Peyer's patch (tissue), 4 donors: Measurements from ENCODE around the gene MARS1. TPM values are rescaled to one million over a fixed set of nuclear protein-coding genes. Genes with fewer than 3 reads are reported as not detected.
A peak's percentile ranks its signal among the peaks of the same experiment; 100 is the strongest.

ENCODE experiments used
- DNase-seq, 3 donors: peaks; one replicate each; pipeline ENCODE4 v3.0.0-alpha.2; 2017 to 2019
- H3K27ac ChIP-seq, 4 donors: fragments of 200-600 bp; sonication (generic); one replicate each; pipeline ENCODE4 v1.5.1; 2016 to 2019
- H3K27me3 ChIP-seq, 2 donors: fragments of 200-600 bp; sonication (generic); one replicate each; pipeline ENCODE4 v1.5.1; 2019
- H3K36me3 ChIP-seq, 3 donors: fragments of 200-600 bp; sonication (generic); one replicate each; pipeline ENCODE4 v1.5.1; 2016 to 2019
- H3K4me1 ChIP-seq, 4 donors: fragments of 200-600 bp; sonication (generic); one replicate each; pipeline ENCODE4 v1.5.1; 2016 to 2019
- H3K4me3 ChIP-seq, 4 donors: fragments of 200-600 bp; sonication (generic); 1 replicate in 3 of 4; 2 replicates in 1 of 4; pipeline ENCODE4 v1.5.1; 2016 to 2019; ENCODE audit warnings: mild to moderate bottlenecking in 1 of 4
- H3K9me3 ChIP-seq, 4 donors: fragments of 200-600 bp; sonication (generic); one replicate each; pipeline ENCODE4 v1.5.1; 2016 to 2019; ENCODE audit warnings: mild to moderate bottlenecking in 1 of 4
- CTCF ChIP-seq, 6 experiments: fragments of 450-650 bp in 4 of 6; fragments of 200-600 bp in 2 of 6; sonication (generic) in 1 of 6; IDR thresholded peaks; one replicate each; pipeline ENCODE4 v1.5.1; 2017 to 2019; ENCODE audit warnings: antibody characterized with exemption in 6 of 6, mild to moderate bottlenecking in 3 of 6, moderate library complexity in 1 of 6
- POLR2A ChIP-seq, 2 donors: fragments of 450-650 bp; IDR thresholded peaks; one replicate each; pipeline ENCODE4 v1.5.1; 2017; ENCODE audit warnings: antibody characterized with exemption in 2 of 2, mild to moderate bottlenecking in 2 of 2, moderate library complexity in 2 of 2
- total RNA-seq, 4 donors: library from RNA; depleted of rRNA; stranded (reverse); fragments of >200 nt; gene quantifications; one replicate each; pipeline ENCODE4 v1.1.0, GENCODE V29; 2016

MARS1 gene
- total RNA-seq, 4 donors from 2014 or later = 40.6 to 97.4 (median 63.5) TPM

- H3K36me3 ChIP-seq = no peaks in the 10 kb centered on the region
- no peak for TF ChIP-seq POLR2A (IDR thresholded peaks at IDR 0.05)
- TF ChIP-seq CTCF (IDR thresholded peaks at IDR 0.05) = no peak
- H3K9me3 ChIP-seq = no peaks in the 10 kb centered on the region
- no peaks in the 10 kb centered on the region for H3K27me3 ChIP-seq
- no peak for DNase-seq
- peaks cover 0 to 27% (median 3%) of the 10 kb centered on the region in 4 donors for H3K4me1 ChIP-seq
- H3K4me3 ChIP-seq = no peak overlapping the region
- no peak overlapping the region for H3K27ac ChIP-seq
Observed at GRCh38 chr12:57548013-57548315, 60.1 kb downstream of the MARS1 start.

DNA sequence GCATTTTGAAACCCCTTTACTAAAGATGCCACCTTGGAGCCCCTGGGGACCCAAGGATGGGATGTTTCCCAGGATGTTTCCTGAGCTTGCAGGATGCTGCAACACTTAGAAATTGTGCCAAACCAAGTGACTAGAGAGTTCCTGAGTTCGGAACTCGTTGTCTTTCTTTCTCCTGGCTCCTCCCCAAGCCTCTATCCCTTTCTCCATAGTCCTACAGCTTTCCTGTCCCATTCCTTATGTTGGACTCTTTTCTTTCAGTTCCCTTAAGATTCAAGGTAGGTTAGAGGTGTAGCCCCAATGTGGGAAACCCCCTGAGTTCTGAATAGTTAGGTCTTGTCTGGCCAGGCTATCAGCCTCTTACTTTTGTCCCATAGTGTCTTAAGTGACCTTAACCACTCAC lies 60.6 kb downstream of the MARS1 start:
- Histone ChIP-seq H3K4me3 (no peak overlapping the region), H3K4me1 (peaks cover 0 to 27% (median 3%) of the 10 kb centered on the region in 4 donors), H3K36me3 (no peaks in the 10 kb centered on the region), H3K27ac (no peak overlapping the region), H3K9me3 (no peaks in the 10 kb centered on the region), H3K27me3 (no peaks in the 10 kb centered on the region)
- TF ChIP-seq POLR2A (IDR thresholded peaks at IDR 0.05) = no peak
- TF ChIP-seq CTCF (IDR thresholded peaks at IDR 0.05) = no peak
- DNase-seq = no peak

- no peak for DNase-seq
- TF ChIP-seq POLR2A (IDR thresholded peaks at IDR 0.05) (no peak), CTCF (IDR thresholded peaks at IDR 0.05) (no peak)
- Histone ChIP-seq H3K9me3 (no peaks in the 10 kb centered on the region), H3K36me3 (no peaks in the 10 kb centered on the region), H3K27ac (peak overlapping the region in 1 of 4 donors; percentile 57), H3K4me1 (peaks cover 0 to 27% (median 3%) of the 10 kb centered on the region in 4 donors), H3K4me3 (peak overlapping the region; percentile 37 to 57 (median 48)), H3K27me3 (no peaks in the 10 kb centered on the region)
Observed at GRCh38 chr12:57549203-57549908, 61.5 kb downstream of the MARS1 start.

GRCh38 chr12:57549909-57550640 lies 62.2 kb downstream of the MARS1 start, which contains the start of gene KIF5A:
TSS of gene KIF5A (plus strand) at chr12:57550044. CDS start at chr12:57550272, 228 bp downstream.
- peak within 1 kb of the TSS; percentile 37 to 57 (median 48) for H3K4me3 ChIP-seq

More at GRCh38 chr12:57549909-57550640, 62.2 kb downstream of the MARS1 start, which contains the start of gene KIF5A:
- H3K27me3 ChIP-seq = no peaks in the 10 kb centered on the region
- no peaks in the 10 kb centered on the region for H3K9me3 ChIP-seq
- peak within 1 kb of the TSS in 1 of 4 donors; percentile 57 for H3K27ac ChIP-seq
- H3K36me3 ChIP-seq = no peaks in the 10 kb centered on the region
- no peak for TF ChIP-seq CTCF (IDR thresholded peaks at IDR 0.05)
- TF ChIP-seq POLR2A (IDR thresholded peaks at IDR 0.05) = no peak
- peaks cover 0 to 23% (median 3%) of the 10 kb centered on the region in 4 donors for H3K4me1 ChIP-seq
- DNase-seq = peak in 2 of 3 donors; percentile 41 to 65
